K562 (cell line): Measurements from ENCODE around the gene TXNRD3. TPM values are rescaled to one million over a fixed set of nuclear protein-coding genes. Genes with fewer than 3 reads are reported as not detected.

Source experiments
- ATAC-seq: fragments of 200-7000 bp; cut with Tn5 transposase; 3 replicates; pipeline ENCODE4 v1.9.1; 2020; ENCODE audit warnings: moderate library complexity
- BruUV-seq: library from RNA; stranded (reverse); fragments of 400-500 nt; replicated peaks from 2 replicates; lab custom pipeline; 2021; lab: Mats Ljungman, UMichigan
- CTCF ChIA-PET: fragments of 300-600 bp; formaldehyde crosslinking; extraction: SDS; loops from one replicate; lab custom pipeline; 2021; ENCODE audit warnings: low intra/inter-chr PET ratio; lab: Yijun Ruan, JAX
- POLR2A ChIA-PET: fragments of 300-600, 350-650 bp; sonication (Branson Sonifier 250); formaldehyde crosslinking; extraction: SDS; loops from one replicate; lab custom pipeline; 2021; ENCODE audit warnings: antibody characterized with exemption, inconsistent platforms; lab: Yijun Ruan, JAX
- DNase-seq, 4 experiments: peaks; one replicate each; pipeline versions ENCODE4 v3.0.0 to v3.0.0-alpha.2; 2011 to 2018; ENCODE audit warnings: low spot score in 3 of 4, mixed read lengths in 3 of 4; ENCODE audit errors: extremely low read depth in 1 of 4
- FAIRE-seq: peaks from 2 replicates; lab custom pipeline; 2011; peaks lifted over from hg19 to GRCh38; lab: Jason Lieb, UNC
- H2AFZ ChIP-seq: 2 replicates; pipeline ENCODE4 v1.6.0; 2011; ENCODE audit warnings: low read depth, low read length, control low read depth, inconsistent platforms
- H3K27ac ChIP-seq: fragments of 200-600 bp; 3 replicates; pipeline ENCODE4 v1.8.0; 2011; ENCODE audit warnings: low read depth, mild to moderate bottlenecking, control low read depth, inconsistent platforms, low read length, moderate library complexity, mixed read lengths; ENCODE audit errors: extremely low read depth
- H3K27me3 ChIP-seq, 2 experiments: fragments of 300-600 bp in 1 of 2; 2 replicates in 1 of 2; 3 replicates in 1 of 2; pipeline versions ENCODE4 v1.6.0 to v1.8.0; 2011; ENCODE audit warnings: inconsistent platforms in 2 of 2, low read length in 2 of 2, mild to moderate bottlenecking in 1 of 2, mixed read lengths in 1 of 2, moderate library complexity in 1 of 2; ENCODE audit not compliant: control insufficient read depth in 2 of 2, insufficient read depth in 2 of 2
- H3K36me3 ChIP-seq: fragments of 300-600 bp; 3 replicates; pipeline ENCODE4 v1.8.0; 2011; ENCODE audit warnings: mild to moderate bottlenecking, low read length, inconsistent platforms; ENCODE audit not compliant: control insufficient read depth, insufficient read depth
- H3K4me1 ChIP-seq, 2 experiments: fragments of 200-600 bp in 1 of 2; replicated peaks in 1 of 2; 2 replicates in 1 of 2; 3 replicates in 1 of 2; pipeline versions ENCODE4 v1.5.1 to v1.8.0; 2011; ENCODE audit warnings: inconsistent platforms in 2 of 2, low read length in 2 of 2, mild to moderate bottlenecking in 1 of 2, mixed read lengths in 1 of 2, moderate library complexity in 1 of 2; ENCODE audit not compliant: control insufficient read depth in 2 of 2, insufficient read depth in 2 of 2
- H3K4me2 ChIP-seq: 2 replicates; pipeline ENCODE4 v1.6.1; 2011; ENCODE audit warnings: low read length, control low read depth, inconsistent platforms, mixed read lengths; ENCODE audit not compliant: insufficient read depth
- H3K4me3 ChIP-seq: fragments of 200-600 bp; sonication (generic), shearing (Covaris generic); 2 replicates; pipeline ENCODE4 v1.5.1; 2016; ENCODE audit warnings: control low read depth, inconsistent platforms
- H3K79me2 ChIP-seq: fragments of 200-600 bp; 3 replicates; pipeline ENCODE4 v1.8.0; 2011; ENCODE audit warnings: low read length, inconsistent platforms; ENCODE audit not compliant: control insufficient read depth, insufficient read depth
- H3K9ac ChIP-seq, 2 experiments: 2 replicates each; pipeline versions ENCODE4 v1.6.0 to v1.6.1; 2011; ENCODE audit warnings: low read depth in 2 of 2, low read length in 2 of 2, control low read depth in 1 of 2, inconsistent platforms in 1 of 2, mild to moderate bottlenecking in 1 of 2, mixed read lengths in 1 of 2; ENCODE audit not compliant: insufficient read depth in 1 of 2
- H3K9me1 ChIP-seq: one replicate; pipeline ENCODE4 v1.6.0; 2011; ENCODE audit warnings: inconsistent platforms, mild to moderate bottlenecking, low read length, moderate library complexity; ENCODE audit not compliant: control insufficient read depth, insufficient read depth
- H3K9me3 ChIP-seq: replicated peaks from 2 replicates; pipeline ENCODE4 v1.5.1; 2011; ENCODE audit warnings: low read depth, low read length, inconsistent platforms; ENCODE audit not compliant: control insufficient read depth, insufficient read depth
- H4K20me1 ChIP-seq: replicated peaks from 2 replicates; pipeline ENCODE4 v1.6.1; 2011; ENCODE audit warnings: low read length, inconsistent platforms, mixed read lengths; ENCODE audit not compliant: control insufficient read depth, insufficient read depth
- MCM5 ChIP-seq: fragments of 450-650 bp; IDR thresholded peaks from 2 replicates; pipeline ENCODE4 v1.6.1; 2016; ENCODE audit warnings: low read depth
- PHF21A ChIP-seq: fragments of 450-650 bp; IDR thresholded peaks from 2 replicates; pipeline ENCODE4 v1.6.1; 2017; ENCODE audit warnings: low read depth, borderline replicate concordance
- ZBTB1 ChIP-seq: sonication (generic); formaldehyde crosslinking; IDR thresholded peaks from 2 replicates; pipeline ENCODE4 v1.8.1; 2023; ENCODE audit warnings: missing genetic modification reagents, low read depth, mild to moderate bottlenecking, borderline replicate concordance
- ZNF175 ChIP-seq: fragments of 200-800 bp; sonication (Bioruptor generic); IDR thresholded peaks from 2 replicates; pipeline ENCODE4 v1.6.1; 2016; ENCODE audit warnings: low read depth, mild to moderate bottlenecking, missing genetic modification characterization, missing compliant biosample characterization
- ZNF24 ChIP-seq: fragments of 450-650 bp; IDR thresholded peaks from 2 replicates; pipeline ENCODE4 v1.6.1; 2016
- ZNF324 ChIP-seq: fragments of 250-450 bp; sonication (Bioruptor Pico); IDR thresholded peaks from 2 replicates; pipeline ENCODE4 v1.4.0; 2020; ENCODE audit warnings: mild to moderate bottlenecking
- ZNF444 ChIP-seq: fragments of 250-450 bp; sonication (Bioruptor Pico); IDR thresholded peaks from 2 replicates; pipeline ENCODE4 v1.4.0; 2020; ENCODE audit warnings: mild to moderate bottlenecking, moderate library complexity
- ZNF584 ChIP-seq: fragments of 200-800 bp; sonication (Bioruptor generic); IDR thresholded peaks from 2 replicates; pipeline ENCODE4 v1.6.1; 2016; ENCODE audit warnings: low read depth, mild to moderate bottlenecking, missing genetic modification characterization, missing compliant biosample characterization
- WGBS: fragments of 100-300 bp; shearing (Covaris generic); methylation state at CpG from one replicate; pipeline ENCODE4 v1.1.6; 2016; ENCODE audit warnings: low coverage, mixed read lengths; ENCODE audit not compliant: insufficient coverage; ENCODE audit errors: missing lambda C conversion rate; 5-methylcytosine and 5-hydroxymethylcytosine counted together
- in situ Hi-C: fragments of 300-500 bp; cut with MboI; formaldehyde crosslinking; loops from 4 replicates; pipeline ENCODE4 v1.15.0; 2018; ENCODE audit warnings: inconsistent platforms, mixed read lengths
- intact Hi-C: fragments of 100-400 bp; cut with micrococcal nuclease; formaldehyde crosslinking; loops from 2 replicates; pipeline ENCODE4 v1.14.2; 2022
- polyA plus RNA-seq, 8 experiments: library from polyadenylated mRNA; depleted of rRNA in 4 of 8; stranded (reverse) in 5 of 8; unstranded in 3 of 8; fragments of >200 nt; fragmentation: Nextera tagmentation in 2 of 8; fragmentation: Illumina TruSeq in 1 of 8; extraction: Ambion mirVana in 2 of 8; extraction: Trizol in 1 of 8; gene quantifications; 2 replicates each; pipeline versions ENCODE4 v1.2.1 to v1.2.3, GENCODE V29; 2011 to 2014; ENCODE audit warnings: inconsistent platforms in 1 of 8, missing spikeins in 1 of 8
- total RNA-seq, 7 experiments: library from RNA; depleted of rRNA in 6 of 7; stranded (reverse); fragments of >200 nt in 6 of 7; fragmentation: Illumina TruSeq in 2 of 7; extraction: Trizol in 2 of 7; gene quantifications; 2 replicates each; pipeline versions ENCODE4 v1.2.1 to v1.2.3, GENCODE V29; 2011 to 2021; ENCODE audit warnings: low replicate concordance in 1 of 7

TXNRD3 gene
- total and polyA plus RNA-seq, 9 of the 15 experiments (the other 6 are each of a cell fraction or from before 2014, with no cell fraction given), result 0.96 to 2.3 (median 1.7) TPM

DNA sequence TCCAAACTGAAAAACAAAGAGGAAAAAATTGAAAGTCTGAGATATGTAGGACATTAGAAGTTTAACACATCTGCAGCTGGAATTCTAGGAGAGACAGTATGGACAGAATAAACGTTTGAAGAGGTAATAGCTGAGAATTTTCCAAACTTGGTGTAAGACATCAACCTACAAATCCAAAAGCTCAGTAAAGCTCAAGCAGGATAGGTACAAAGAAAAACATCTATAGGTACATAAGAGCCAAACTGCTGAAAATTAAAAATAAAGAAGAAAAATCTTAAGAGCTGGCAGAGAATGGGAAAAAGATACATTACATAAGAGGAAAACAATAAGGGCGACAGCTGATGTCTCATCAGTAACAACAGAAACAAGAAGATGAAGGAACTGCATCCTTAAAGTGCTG lies 73.4 kb downstream of the TXNRD3 start:
- WGBS, result 0% methylated on average over 2 of the region's 2 CpGs
- DNase-seq (no peak), ATAC-seq (no peak), FAIRE-seq (no peak)
- Histone ChIP-seq H3K27me3 (peaks cover 0 to 8% of the 10 kb centered on the region in 2 experiments; a peak in 2 of 5 replicates), H3K9ac (no peak overlapping the region), H3K4me2 (no peak overlapping the region), H3K4me3 (no peak overlapping the region), H2AFZ (no peak overlapping the region), H3K9me3 (no peaks in the 10 kb centered on the region), H3K4me1 (no peaks in the 10 kb centered on the region; a peak in 1 of 5 replicates), H3K9me1 (no peaks in the 10 kb centered on the region), H3K79me2 (no peaks in the 10 kb centered on the region), H4K20me1 (no peaks in the 10 kb centered on the region), H3K27ac (no peak overlapping the region), H3K36me3 (no peaks in the 10 kb centered on the region)
- in situ Hi-C loops, result no loop called here
- no TSS peak for BruUV-seq
- ChIA-PET CTCF (no interaction called here), POLR2A (interaction anchor here (0.6 kb wide), 2 partner anchors 23 to 58 kb away, joined by 3 read pairs; partner anchors contain the start of gene CHST13)
- no peak for TF ChIP-seq ZBTB1
- TF ChIP-seq ZNF444 (CRISPR knock-in tag), result no peak
- TF ChIP-seq ZNF24, result no peak
- no peak for TF ChIP-seq ZNF324 (CRISPR knock-in tag)
- no peak for TF ChIP-seq MCM5
- TF ChIP-seq ZNF584, result no peak
- no peak for TF ChIP-seq PHF21A
- intact Hi-C loops, result no loop called here

GRCh38 chr3:126580746-126581145 lies 74.2 kb downstream of the TXNRD3 start:
- 0% methylated on average over 5 of the region's 5 CpGs for WGBS
- no peak overlapping the region for H3K9ac ChIP-seq
- ATAC-seq (no peak), FAIRE-seq (no peak), DNase-seq (no peak)
- no peaks in the 10 kb centered on the region for H3K79me2 ChIP-seq
- no peak for TF ChIP-seq ZNF175 (CRISPR knock-in tag)
- intact Hi-C loops (no loop called here), in situ Hi-C loops (no loop called here)
- H3K9me1 ChIP-seq, result no peaks in the 10 kb centered on the region
- no peak overlapping the region for H2AFZ ChIP-seq
- no TSS peak for BruUV-seq
- CTCF ChIA-PET, result no interaction called here
- no peaks in the 10 kb centered on the region for H3K9me3 ChIP-seq
- H3K27ac ChIP-seq, result no peak overlapping the region
- no peaks in the 10 kb centered on the region for H3K36me3 ChIP-seq
- H3K4me3 ChIP-seq, result no peak overlapping the region
- peaks cover 0 to 8% of the 10 kb centered on the region in 2 experiments; a peak in 2 of 5 replicates for H3K27me3 ChIP-seq
- POLR2A ChIA-PET, result no interaction called here
- H3K4me2 ChIP-seq, result no peak overlapping the region
- no peaks in the 10 kb centered on the region; a peak in 1 of 5 replicates for H3K4me1 ChIP-seq
- no peaks in the 10 kb centered on the region for H4K20me1 ChIP-seq
